Measurements from ENCODE around the gene CCDC89. TPM values are rescaled to one million over a fixed set of nuclear protein-coding genes. Genes with fewer than 3 reads are reported as not detected.

The CCDC89 gene
- total and polyA plus RNA-seq, 9 of the 15 experiments (the other 6 are each of a cell fraction or from before 2014, with no cell fraction given), result 0.07 to 0.09 TPM; not detected in 7

GRCh38 chr11:85664615-85665481 is 21.1 kb downstream of the CCDC89 start, which contains the start of gene CREBZF (continued):
- TF ChIP-seq NONO (IDR thresholded peaks at IDR 0.05; ENCODE audit: low read depth in 2 of 2, low read length in 1 of 2) (peak; percentile 63; a peak in 2 of 4 replicates), PHF8 (IDR thresholded peaks at IDR 0.05; ENCODE audit: borderline replicate concordance, low read length) (peak; percentile 100), CHD2 (IDR thresholded peaks at IDR 0.05; ENCODE audit: low read depth, low read length) (peak; percentile 97), KLF1 (tag; IDR thresholded peaks at IDR 0.05) (peak; percentile 71; the same call in 1 of the 2 replicates), CBFB (CRISPR knock-in tag; IDR thresholded peaks at IDR 0.05) (peak; percentile 69; the same call in 1 of the 2 replicates), HDAC1 (IDR thresholded peaks at IDR 0.05) (0 out of 4 replicates have a peak, but pooled peaks of 1 of the 2 experiments have one; percentile 35), SAP30 (IDR thresholded peaks at IDR 0.05; ENCODE audit: borderline replicate concordance, insufficient read depth, low read depth, low read length, poor library complexity, severe bottlenecking) (peak; percentile 30), E2F3 (CRISPR knock-in tag; IDR thresholded peaks at IDR 0.05) (peak; percentile 75), LCOR (CRISPR knock-in tag; IDR thresholded peaks at IDR 0.05) (peak; percentile 15; the same call in 1 of the 2 replicates), NR2C2 (CRISPR knock-in tag; IDR thresholded peaks at IDR 0.05) (no peak), NR2C2 (tag; IDR thresholded peaks at IDR 0.05) (peak; percentile 94), ZBTB40 (IDR thresholded peaks at IDR 0.05) (0 out of 2 replicates have a peak, but pooled peaks have one; percentile 55), ZBTB40 (CRISPR knock-in tag; IDR thresholded peaks at IDR 0.05) (no peak; the same call in 1 of the 2 replicates), CHCHD3 (CRISPR knock-in tag; IDR thresholded peaks at IDR 0.05) (no peak; the same call in 1 of the 2 replicates), ZNF175 (CRISPR knock-in tag; IDR thresholded peaks at IDR 0.05; ENCODE audit: low read depth) (no peak)
